Epithelial cell of prostate (primary cell): ENCODE data around the gene ZCCHC7.
A peak's percentile ranks its signal among the peaks of the same experiment; 100 is the strongest.
"Not testable (repeated sequence)": the region's sequence is repeated elsewhere in the genome, so short reads cannot be mapped to it uniquely, and the experiment has no call there.

Experiments
- DNase-seq: peaks from one replicate; pipeline ENCODE4 v3.0.0-alpha.2; 2011; ENCODE audit warnings: low read depth, low spot score
- H3K27ac ChIP-seq: fragments of 450-650 bp; 2 replicates; pipeline ENCODE4 v1.5.1; 2017; ENCODE audit warnings: mild to moderate bottlenecking

Gene ZCCHC7

DNA sequence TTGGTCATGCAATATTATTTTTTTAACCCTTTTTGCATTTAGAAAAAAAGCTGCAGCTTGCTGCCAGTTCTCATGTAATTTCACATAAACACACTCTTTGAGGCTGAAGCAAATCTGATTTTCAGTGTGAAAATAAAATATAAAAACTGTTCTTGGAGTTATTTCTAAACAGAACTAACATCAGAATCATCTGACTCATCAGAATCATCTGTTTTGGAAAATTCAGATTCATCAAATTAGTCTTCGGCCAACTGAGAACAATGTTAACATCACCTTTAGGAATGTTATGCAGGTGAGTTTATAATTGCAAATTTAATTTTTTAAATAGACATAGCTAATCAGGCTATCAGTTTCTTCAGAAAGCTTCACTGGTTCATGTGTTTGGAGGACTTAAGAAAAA lies 45.3 kb downstream of the ZCCHC7 start:
- no peak overlapping the region for H3K27ac ChIP-seq
- DNase-seq = no peak

GRCh38 chr9:37167456-37168047 lies 47.2 kb downstream of the ZCCHC7 start:
- no peak overlapping the region for H3K27ac ChIP-seq
- DNase-seq = no peak

- H3K27ac ChIP-seq = no peak overlapping the region
- DNase-seq = no peak
Measured at GRCh38 chr9:37172557-37172956, 52.2 kb downstream of the ZCCHC7 start.

DNA sequence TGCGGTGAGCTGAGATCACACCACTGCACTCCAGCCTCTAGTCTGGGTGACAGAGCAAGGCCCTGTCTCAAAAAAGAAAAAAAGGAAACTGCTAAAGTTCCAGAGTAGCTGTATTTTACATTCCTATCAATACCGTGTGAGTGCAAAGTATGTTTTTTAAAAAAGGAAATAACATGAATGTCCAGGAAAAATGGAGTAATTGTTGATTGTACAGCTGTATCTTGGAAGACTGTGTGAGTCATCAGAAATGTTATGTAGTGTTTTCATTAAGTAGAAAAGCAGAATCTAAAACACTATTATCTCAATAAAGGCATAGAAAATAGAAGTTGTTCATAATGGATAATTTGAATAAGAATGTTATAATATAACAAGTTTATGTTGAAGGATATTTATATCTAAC lies 53.9 kb downstream of the ZCCHC7 start:
- no peak for DNase-seq
- no peak overlapping the region for H3K27ac ChIP-seq

DNA sequence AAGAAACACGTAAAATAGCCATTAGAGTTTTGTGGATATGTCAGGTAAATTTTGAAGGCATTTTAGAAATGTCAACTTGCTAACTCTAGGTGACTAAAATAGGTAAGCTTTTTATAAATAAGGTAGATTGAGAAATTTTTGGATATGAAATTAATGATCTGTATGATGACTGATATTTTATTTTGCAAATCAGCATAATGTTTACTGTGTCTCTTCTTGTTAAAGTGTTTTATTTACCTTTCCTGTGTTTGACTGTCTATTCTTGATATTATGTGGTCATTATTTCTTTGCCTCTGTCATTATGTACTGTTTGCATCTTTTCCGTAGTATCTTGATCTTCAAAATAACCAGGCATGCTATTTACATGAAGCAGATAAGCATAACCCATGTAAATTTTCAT lies 58.4 kb downstream of the ZCCHC7 start:
- DNase-seq = no peak
- H3K27ac ChIP-seq = no peak overlapping the region

DNA sequence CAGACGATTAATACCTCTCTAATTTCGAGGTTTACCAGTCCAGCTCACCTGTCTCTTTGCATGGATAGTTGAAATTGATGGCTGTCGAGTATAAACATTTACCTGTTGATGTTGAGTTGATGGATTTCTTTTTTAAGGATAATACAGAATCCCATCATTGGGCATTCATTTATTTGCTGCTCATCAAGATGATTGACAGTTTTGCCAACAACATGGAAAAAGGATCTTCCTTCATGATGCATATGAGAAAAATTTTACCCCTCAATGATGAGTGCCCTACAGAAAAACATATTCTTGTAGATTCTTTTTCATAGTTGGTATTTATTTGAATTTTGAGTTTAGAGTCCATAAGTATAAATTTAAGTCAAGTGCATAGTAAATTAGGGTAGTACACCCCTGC lies 59.2 kb downstream of the ZCCHC7 start:
- no peak overlapping the region for H3K27ac ChIP-seq

GRCh38 chr9:37180138-37180537 lies 59.8 kb downstream of the ZCCHC7 start:
- no peak overlapping the region for H3K27ac ChIP-seq

More for the DNA sequence above, 59.2 kb downstream of the ZCCHC7 start:
- no peak for DNase-seq

DNA sequence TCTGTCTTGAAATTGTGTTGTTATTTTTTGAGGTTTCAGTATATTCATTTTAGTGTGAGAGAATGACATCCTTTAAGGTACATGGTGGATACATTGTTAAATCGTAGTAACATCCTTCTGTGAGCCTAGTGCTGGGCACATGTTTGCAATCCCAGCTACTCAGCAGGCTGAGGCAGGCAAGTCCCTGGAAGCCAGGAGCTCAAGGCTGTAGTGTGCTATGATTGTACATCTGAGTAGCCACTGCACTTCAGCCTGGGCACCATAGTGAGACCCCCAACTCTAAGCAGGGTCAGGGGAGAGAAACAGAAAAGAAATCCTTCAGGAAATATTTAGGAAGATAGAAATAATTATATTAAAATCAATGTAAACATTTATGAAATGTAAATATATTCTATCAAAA lies 62.3 kb downstream of the ZCCHC7 start:
- no peak overlapping the region for H3K27ac ChIP-seq
- no peak for DNase-seq

More at GRCh38 chr9:37180138-37180537, 59.8 kb downstream of the ZCCHC7 start:
- DNase-seq = no peak

DNA sequence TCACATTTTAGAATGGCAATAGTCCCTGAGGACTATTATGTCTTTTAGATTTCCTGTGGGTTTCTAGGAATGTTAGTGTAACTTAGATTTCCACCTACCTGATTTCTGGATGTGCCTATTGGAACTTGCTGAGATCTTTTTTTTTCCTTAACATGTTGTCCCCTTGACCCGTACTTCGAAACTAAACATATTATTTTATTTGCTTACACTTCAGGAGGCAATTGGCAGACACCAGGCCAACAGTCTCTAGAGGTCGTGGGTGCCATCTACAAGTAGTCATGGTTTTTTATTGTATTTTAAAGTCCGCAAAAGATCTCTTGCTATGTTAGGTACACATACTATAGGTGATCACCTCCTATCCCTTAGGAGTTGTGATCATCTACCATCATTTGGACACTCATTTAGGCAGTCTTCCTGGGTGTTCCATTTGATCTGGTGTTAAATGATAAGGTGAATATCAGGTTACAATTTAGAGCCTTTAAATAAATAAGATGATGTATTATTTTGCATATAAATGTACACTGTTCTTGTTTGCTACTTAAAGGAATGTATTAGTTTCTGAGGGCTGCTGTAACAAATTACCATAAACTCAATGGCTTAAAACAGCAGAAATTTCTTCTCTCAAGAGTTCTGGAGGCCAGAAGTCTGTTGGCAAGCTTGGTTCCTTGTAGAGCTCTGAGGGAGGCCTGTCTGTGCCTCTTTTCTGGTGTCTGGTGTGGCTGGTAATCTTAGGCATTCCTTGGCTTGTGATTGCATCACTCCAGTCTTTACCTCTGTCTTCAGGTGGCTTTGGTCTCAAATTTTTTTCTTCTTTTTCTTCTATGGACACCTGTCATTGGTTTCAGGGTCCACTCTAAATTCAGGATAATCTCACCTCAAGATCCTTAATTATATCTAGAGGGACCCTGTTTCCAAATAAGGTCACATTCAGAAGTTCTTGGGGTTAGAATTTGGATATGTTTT lies 64.8 kb downstream of the ZCCHC7 start:
- no peak overlapping the region for H3K27ac ChIP-seq
- no peak for DNase-seq

DNA sequence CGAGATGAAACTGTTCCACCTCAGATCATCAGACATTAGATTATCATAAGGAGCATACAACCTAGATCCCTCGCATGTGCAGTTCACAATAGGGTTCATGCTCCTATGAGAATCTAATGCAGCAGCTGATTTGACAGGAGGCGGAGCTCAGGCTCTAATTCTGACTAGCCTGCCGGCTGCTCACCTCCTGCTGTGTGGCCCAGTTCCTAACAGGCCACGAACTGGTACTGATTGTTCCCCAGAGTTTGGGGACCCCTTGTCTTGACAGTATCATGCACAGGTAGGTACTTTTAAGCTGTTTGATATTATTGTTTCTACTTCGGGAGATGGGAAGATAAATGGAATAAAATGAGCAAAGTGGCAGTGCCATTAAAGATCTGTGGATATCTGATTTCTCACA lies 66.9 kb downstream of the ZCCHC7 start:
- DNase-seq = no peak
- no peak overlapping the region for H3K27ac ChIP-seq

DNA sequence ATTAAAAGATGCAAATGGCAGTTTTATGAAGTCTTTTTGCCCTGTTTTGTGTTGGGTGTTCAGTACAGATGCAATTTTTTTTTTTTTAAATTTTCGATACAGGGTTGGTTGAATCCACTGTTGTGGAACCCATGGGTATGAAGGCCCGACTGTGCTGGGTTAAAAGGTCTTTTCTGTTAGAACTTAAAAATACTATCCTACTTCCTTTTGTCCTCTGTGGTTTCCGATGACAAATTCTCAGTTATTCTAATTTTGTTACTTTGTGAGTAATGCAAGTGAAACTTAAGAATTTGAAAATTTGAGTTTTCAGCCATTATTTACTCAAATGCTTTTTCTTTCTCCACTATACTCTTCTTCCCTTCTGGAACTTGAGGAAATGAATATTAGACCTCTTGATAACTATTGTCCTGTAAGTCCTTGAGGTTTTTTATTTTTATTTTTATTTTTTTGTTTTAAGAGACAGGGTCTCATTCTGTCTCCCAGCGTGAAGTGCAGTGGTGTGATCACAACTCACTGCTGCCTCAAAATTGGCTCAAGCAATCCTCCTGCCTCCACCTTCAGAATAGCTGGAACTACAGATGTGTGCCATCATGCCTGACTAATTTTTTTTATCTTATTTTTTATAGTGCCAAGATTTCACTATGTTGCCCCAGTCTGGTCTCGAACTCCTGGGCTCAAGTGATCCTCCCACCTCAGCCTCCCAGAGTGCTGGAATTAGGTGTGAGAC lies 67.5 kb downstream of the ZCCHC7 start:
- DNase-seq = no peak
- no peak overlapping the region for H3K27ac ChIP-seq

GRCh38 chr9:37190739-37191138 lies 70.4 kb downstream of the ZCCHC7 start:
- not testable (repeated sequence) for H3K27ac ChIP-seq

GRCh38 chr9:37191403-37192089 lies 71.2 kb downstream of the ZCCHC7 start:
- H3K27ac ChIP-seq = no peak overlapping the region
- DNase-seq = no peak

More at GRCh38 chr9:37190739-37191138, 70.4 kb downstream of the ZCCHC7 start:
- DNase-seq = not testable (repeated sequence)

GRCh38 chr9:37192803-37193202 lies 72.4 kb downstream of the ZCCHC7 start:
- no peak overlapping the region for H3K27ac ChIP-seq
- no peak for DNase-seq

GRCh38 chr9:37197158-37198038 lies 77.0 kb downstream of the ZCCHC7 start:
- H3K27ac ChIP-seq = peak overlapping the region; percentile 45
- DNase-seq = peak; percentile 18

DNA sequence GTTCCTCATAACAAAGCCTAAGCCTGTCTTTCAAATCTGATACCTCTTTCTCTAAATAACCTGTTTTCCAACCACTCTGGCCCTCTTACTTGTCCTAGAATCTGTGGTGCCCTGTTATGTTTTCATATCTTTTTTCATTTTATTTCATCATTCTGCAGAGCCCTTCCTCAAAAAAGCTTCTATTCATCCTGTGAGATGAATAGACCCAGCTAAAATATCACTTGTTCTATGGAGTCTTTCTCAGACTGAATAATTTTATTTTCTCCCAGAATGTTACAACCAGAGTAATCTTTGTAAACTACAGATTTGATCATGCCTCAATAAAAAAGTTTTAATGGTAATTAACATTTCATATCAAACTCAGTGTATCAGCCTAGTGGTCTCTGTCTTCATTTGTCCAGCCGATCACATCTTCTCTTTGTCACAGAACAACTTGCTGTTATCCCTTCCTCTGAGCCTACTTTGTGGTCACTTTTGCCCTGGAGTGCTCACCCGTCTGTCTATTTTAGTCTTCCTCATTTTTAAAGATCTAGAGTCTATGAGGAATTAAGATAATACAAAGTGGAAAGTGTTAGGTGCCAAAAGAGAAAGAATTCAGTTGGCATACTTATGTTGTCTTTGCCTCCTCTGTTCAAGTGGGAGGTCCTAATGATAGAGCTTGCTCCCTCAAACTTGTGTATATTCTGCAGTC lies 77.8 kb downstream of the ZCCHC7 start:
- H3K27ac ChIP-seq = peak overlapping the region; percentile 45
- DNase-seq = no peak

DNA sequence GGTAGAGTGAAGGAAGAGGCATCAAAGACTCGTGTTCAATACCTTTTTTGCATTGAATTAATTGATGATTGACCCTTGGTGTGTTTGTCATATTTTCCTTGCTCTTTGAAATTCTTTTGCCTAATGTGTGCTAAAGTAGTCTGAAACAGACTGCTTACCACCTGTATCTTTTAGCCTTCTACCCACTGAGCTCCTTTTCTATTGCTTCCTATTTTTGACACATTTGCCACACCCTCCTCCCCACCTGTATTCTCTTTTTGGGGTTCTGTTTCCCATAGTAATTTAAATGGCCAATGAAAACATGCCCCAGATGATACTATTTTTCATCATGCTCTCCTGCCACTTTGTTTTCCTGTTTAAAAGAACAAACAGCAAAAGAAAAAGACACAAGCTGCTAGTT lies 78.5 kb downstream of the ZCCHC7 start:
- DNase-seq = no peak
- H3K27ac ChIP-seq = no peak overlapping the region

DNA sequence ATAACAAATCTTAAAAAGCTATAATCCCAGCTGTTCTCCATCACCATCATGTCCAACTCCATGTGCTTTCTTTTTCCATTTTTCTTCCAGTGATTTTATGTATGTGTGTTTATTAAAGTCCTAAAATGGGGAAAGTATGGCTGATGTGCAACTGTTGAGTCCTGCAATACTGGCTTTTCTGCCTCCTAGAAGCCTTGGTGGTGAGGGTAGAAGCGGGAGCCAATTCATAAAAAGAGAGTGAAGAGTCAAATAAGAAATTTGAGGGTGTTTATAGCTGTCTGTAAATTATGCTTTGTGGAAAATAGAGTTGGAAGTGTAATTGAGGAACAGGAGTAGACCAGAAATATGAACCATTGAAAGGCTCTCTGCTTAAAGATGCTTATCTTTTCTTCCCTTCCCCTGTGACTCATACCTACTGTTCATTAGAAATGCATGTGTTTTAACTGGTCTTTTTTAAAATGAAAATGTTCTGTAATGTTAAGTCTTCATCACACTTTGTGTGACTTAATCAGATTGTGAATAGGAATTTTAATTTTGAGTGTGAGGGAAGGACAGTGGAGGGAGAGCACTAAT lies 80.1 kb downstream of the ZCCHC7 start:
- no peak for DNase-seq
- H3K27ac ChIP-seq = no peak overlapping the region
